Hippocampal formation (tissue), 2 donors: Measurements from ENCODE around the gene RHBDL3.

Experiments
- DNase-seq, 2 donors: peaks; one replicate each; lab custom pipeline; 2025; lab: John Stamatoyannopoulos, UW

RHBDL3 gene

DNA sequence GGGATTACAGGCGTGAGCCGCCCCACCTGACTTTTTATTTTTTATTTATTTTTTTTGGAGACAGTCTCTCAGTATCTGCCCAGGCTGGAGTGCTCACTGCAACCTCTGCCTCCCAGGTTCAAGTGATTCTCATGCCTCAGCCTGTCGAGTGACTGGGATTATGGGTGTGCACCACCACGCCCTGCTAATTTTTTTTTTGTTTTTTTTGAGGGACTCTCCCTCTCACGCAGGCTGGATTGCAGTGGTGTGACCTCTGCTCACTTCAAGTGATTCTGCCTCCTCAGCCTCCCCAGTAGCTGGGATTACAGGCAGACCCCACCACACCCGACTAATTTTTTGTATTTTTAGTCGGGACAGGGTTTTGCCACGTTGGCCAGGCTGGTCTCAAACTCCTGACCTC lies 92.0 kb downstream of the RHBDL3 start:
- no peak for DNase-seq

DNA sequence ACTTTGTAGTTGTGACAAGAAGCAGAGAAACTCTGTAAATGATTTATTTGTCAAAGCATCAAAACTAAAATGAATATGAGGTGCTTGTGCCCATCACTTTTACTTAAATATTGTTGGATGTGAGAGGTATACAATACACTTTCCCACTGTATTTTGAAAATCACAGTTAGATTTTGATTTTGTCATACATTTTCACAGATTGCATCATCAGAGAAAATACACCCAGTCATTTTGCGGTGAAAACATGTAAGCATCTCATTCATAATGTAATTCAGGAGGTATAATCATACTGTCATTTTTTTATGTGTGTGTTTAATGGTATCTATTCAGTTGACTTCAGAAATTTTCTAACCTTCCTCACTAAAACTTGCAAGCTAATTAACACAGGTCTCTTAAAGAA lies 95.6 kb downstream of the RHBDL3 start:
- no peak for DNase-seq

DNA sequence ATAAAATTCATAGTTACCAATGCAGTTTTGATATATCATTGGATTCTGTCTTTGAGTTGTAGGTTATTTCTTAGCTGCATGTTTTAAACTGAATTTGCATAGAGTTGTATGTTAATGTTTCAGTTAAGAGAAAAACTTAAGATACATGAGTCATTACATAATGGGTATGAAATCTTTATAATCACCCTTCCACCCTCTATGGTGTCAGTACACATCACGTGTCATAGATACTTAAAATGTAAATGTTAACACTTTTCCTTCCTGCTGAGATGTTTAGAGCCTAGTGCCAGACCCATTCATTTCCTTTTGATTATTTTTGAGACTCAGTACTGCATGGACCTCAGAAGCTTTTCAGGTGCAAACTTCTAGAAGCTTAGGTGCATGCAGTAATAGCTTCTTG lies 104.8 kb downstream of the RHBDL3 start:
- DNase-seq = no peak
